Prostate gland (tissue), 2 donors: ENCODE results near the gene SLC29A2.

ENCODE experiments used
- CTCF ChIP-seq, 4 experiments: fragments of 200-600 bp in 2 of 4; fragments of 450-650 bp in 2 of 4; sonication (generic) in 2 of 4; IDR thresholded peaks; 1 replicate in 3 of 4; 2 replicates in 1 of 4; pipeline ENCODE4 v1.5.1; 2016 to 2019; ENCODE audit warnings: antibody characterized with exemption in 4 of 4, mild to moderate bottlenecking in 2 of 4, moderate library complexity in 2 of 4
- POLR2AphosphoS5 ChIP-seq: sonication (generic); formaldehyde crosslinking; IDR thresholded peaks from one replicate; pipeline ENCODE4 v1.6.1; 2017; ENCODE audit warnings: antibody characterized with exemption

- TF ChIP-seq POLR2AphosphoS5 (peak; percentile 27), CTCF (IDR thresholded peaks at IDR 0.05) (peak in 3 of 4 experiments; percentile 53 to 72 (median 63))
These were observed 17.3 kb upstream of the SLC29A2 start for GRCh38 chr11:66388780-66389386.
